Measurements from ENCODE around the gene FANK1. TPM values are rescaled to one million over a fixed set of nuclear protein-coding genes. Genes with fewer than 3 reads are reported as not detected.

Gene FANK1
- polyA plus RNA-seq, 1 donor from 2014 or later = 3.1 TPM

DNA sequence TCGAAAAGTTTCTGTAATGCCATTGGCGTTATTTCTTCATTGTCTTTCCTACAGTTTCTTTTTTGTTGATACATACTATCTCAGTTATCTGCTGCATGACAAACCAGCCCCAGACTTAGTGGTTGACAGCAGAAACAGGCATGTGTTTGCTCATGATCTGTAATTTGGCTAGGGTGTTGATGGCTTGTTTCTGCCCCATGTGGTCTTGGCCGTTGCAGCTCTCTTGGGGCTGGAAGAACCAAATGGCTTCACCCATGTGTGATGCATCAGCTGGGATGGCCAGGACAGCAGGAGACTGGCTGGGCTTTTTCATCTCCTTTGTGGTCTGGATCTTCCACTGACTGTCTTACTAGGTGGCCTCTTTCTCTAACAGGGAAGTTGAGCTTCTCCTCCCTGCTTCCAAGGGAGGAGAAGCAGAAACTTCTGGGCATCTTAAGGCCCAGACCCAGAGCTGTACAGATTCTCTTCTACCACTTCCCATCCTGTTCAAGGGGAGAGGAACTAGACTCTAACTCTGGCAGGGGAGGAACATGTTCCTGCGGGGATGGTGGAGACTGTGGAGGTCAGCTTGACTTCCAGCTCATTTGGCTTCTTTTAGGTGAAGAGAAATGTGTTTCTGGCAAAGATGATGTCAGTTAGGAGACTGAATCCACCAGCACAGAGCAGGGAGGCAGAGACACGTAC lies 89.3 kb downstream of the FANK1 start:
- no peak overlapping the region for H3K27ac ChIP-seq (ENCODE audit: low read length)
- no peak overlapping the region for H2AFZ ChIP-seq (ENCODE audit: low read depth, low read length)
- H3K79me2 ChIP-seq (replicated peaks; ENCODE audit: insufficient read depth, low read length) = no peaks in the 10 kb centered on the region
- no peak overlapping the region for H3K4me3 ChIP-seq (ENCODE audit: low read length)
- H3K4me2 ChIP-seq (ENCODE audit: low read length) = no peak overlapping the region
- no peaks in the 10 kb centered on the region for H3F3A ChIP-seq (ENCODE audit: insufficient read depth, low read length, poor library complexity, severe bottlenecking)
- H3K27me3 ChIP-seq (ENCODE audit: insufficient read depth, low read depth, low read length) = no peaks in the 10 kb centered on the region
- H3K9me3 ChIP-seq (ENCODE audit: low read length) = no peaks in the 10 kb centered on the region
- no peak overlapping the region for H3K9ac ChIP-seq (ENCODE audit: low read length)
- H3K9me2 ChIP-seq (ENCODE audit: insufficient read depth, low read length) = no peaks in the 10 kb centered on the region
- no peaks in the 10 kb centered on the region for H3K36me3 ChIP-seq (ENCODE audit: insufficient read depth, low read length)
- H4K20me1 ChIP-seq (ENCODE audit: insufficient read depth) = no peaks in the 10 kb centered on the region
- TF ChIP-seq EP300 (conservative IDR thresholded peaks at IDR 0.05; ENCODE audit: poor library complexity, severe bottlenecking) (no peak), POLR2AphosphoS5 (IDR thresholded peaks at IDR 0.05) (no peak), RAD21 (conservative IDR thresholded peaks at IDR 0.05) (no peak)

DNA sequence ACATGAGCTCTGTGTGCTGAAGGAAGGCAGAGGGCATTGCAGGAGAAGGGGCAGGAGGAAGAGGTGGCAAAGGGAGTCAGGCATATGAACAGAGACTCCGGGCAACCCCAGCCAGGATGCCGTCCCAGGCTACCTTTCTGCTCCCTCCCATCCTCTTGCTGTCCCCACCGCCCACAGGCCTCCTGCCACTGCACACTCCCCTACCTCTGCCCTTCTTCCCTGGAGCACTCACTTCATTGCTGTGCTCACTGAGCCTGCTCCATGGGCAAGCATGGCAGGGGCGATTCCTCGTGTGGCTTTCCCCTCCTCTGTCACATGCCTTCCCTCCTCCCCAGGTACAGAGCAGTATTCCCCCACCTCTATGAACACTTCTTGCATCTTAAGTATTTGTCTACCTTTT lies 93.4 kb downstream of the FANK1 start:
- no peaks in the 10 kb centered on the region for H4K20me1 ChIP-seq (ENCODE audit: insufficient read depth)
- no peak overlapping the region for H2AFZ ChIP-seq (ENCODE audit: low read depth, low read length)
- H3K4me3 ChIP-seq (ENCODE audit: low read length) = no peak overlapping the region
- H3K9me2 ChIP-seq (ENCODE audit: insufficient read depth, low read length) = no peaks in the 10 kb centered on the region
- no peak overlapping the region for H3K27ac ChIP-seq (ENCODE audit: low read length)
- no peak overlapping the region for H3K4me2 ChIP-seq (ENCODE audit: low read length)
- no peaks in the 10 kb centered on the region for H3K36me3 ChIP-seq (ENCODE audit: insufficient read depth, low read length)
- no peak overlapping the region for H3K9ac ChIP-seq (ENCODE audit: low read length)
- H3F3A ChIP-seq (ENCODE audit: insufficient read depth, low read length, poor library complexity, severe bottlenecking) = no peaks in the 10 kb centered on the region
- H3K27me3 ChIP-seq (ENCODE audit: insufficient read depth, low read depth, low read length) = no peaks in the 10 kb centered on the region
- no peaks in the 10 kb centered on the region for H3K9me3 ChIP-seq (ENCODE audit: low read length)
- no peaks in the 10 kb centered on the region for H3K79me2 ChIP-seq (replicated peaks; ENCODE audit: insufficient read depth, low read length)
- TF ChIP-seq MXI1 (conservative IDR thresholded peaks at IDR 0.05; ENCODE audit: poor library complexity, severe bottlenecking) = no peak
- no peak for TF ChIP-seq POLR2AphosphoS5 (IDR thresholded peaks at IDR 0.05)
- TF ChIP-seq SMC3 (conservative IDR thresholded peaks at IDR 0.05; ENCODE audit: poor library complexity) = no peak
- TF ChIP-seq, protein P1, sequence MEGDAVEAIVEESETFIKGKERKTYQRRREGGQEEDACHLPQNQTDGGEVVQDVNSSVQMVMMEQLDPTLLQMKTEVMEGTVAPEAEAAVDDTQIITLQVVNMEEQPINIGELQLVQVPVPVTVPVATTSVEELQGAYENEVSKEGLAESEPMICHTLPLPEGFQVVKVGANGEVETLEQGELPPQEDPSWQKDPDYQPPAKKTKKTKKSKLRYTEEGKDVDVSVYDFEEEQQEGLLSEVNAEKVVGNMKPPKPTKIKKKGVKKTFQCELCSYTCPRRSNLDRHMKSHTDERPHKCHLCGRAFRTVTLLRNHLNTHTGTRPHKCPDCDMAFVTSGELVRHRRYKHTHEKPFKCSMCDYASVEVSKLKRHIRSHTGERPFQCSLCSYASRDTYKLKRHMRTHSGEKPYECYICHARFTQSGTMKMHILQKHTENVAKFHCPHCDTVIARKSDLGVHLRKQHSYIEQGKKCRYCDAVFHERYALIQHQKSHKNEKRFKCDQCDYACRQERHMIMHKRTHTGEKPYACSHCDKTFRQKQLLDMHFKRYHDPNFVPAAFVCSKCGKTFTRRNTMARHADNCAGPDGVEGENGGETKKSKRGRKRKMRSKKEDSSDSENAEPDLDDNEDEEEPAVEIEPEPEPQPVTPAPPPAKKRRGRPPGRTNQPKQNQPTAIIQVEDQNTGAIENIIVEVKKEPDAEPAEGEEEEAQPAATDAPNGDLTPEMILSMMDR (IDR thresholded peaks at IDR 0.05; ENCODE audit: poor library complexity, severe bottlenecking) = no peak
- TF ChIP-seq EP300 (conservative IDR thresholded peaks at IDR 0.05; ENCODE audit: poor library complexity, severe bottlenecking) = no peak
- TF ChIP-seq TAF1 (IDR thresholded peaks at IDR 0.05; ENCODE audit: low read depth) = no peak
- TF ChIP-seq RAD21 (conservative IDR thresholded peaks at IDR 0.05) = no peak
- no peak for TF ChIP-seq EZH2 (IDR thresholded peaks at IDR 0.05; ENCODE audit: borderline replicate concordance, insufficient read depth, low read length, poor library complexity, severe bottlenecking)
- TF ChIP-seq, protein P2, sequence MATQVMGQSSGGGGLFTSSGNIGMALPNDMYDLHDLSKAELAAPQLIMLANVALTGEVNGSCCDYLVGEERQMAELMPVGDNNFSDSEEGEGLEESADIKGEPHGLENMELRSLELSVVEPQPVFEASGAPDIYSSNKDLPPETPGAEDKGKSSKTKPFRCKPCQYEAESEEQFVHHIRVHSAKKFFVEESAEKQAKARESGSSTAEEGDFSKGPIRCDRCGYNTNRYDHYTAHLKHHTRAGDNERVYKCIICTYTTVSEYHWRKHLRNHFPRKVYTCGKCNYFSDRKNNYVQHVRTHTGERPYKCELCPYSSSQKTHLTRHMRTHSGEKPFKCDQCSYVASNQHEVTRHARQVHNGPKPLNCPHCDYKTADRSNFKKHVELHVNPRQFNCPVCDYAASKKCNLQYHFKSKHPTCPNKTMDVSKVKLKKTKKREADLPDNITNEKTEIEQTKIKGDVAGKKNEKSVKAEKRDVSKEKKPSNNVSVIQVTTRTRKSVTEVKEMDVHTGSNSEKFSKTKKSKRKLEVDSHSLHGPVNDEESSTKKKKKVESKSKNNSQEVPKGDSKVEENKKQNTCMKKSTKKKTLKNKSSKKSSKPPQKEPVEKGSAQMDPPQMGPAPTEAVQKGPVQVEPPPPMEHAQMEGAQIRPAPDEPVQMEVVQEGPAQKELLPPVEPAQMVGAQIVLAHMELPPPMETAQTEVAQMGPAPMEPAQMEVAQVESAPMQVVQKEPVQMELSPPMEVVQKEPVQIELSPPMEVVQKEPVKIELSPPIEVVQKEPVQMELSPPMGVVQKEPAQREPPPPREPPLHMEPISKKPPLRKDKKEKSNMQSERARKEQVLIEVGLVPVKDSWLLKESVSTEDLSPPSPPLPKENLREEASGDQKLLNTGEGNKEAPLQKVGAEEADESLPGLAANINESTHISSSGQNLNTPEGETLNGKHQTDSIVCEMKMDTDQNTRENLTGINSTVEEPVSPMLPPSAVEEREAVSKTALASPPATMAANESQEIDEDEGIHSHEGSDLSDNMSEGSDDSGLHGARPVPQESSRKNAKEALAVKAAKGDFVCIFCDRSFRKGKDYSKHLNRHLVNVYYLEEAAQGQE (IDR thresholded peaks at IDR 0.05; ENCODE audit: borderline replicate concordance) = no peak

Data from neural cell (in vitro differentiated cells).